Heart left ventricle (tissue), 16 donors: ENCODE data around the gene KCNJ4. TPM values are rescaled to one million over a fixed set of nuclear protein-coding genes. Genes with fewer than 3 reads are reported as not detected.
A peak's percentile ranks its signal among the peaks of the same experiment; 100 is the strongest.
"Not testable (repeated sequence)": the region's sequence is repeated elsewhere in the genome, so short reads cannot be mapped to it uniquely, and the experiment has no call there.

Experiments used
- ATAC-seq, 4 donors: fragments of 200-7000 bp; cut with Tn5 transposase; one replicate each; pipeline ENCODE4 v1.9.1; 2020 to 2022; ENCODE audit warnings: moderate library complexity in 4 of 4, mild to moderate bottlenecking in 3 of 4, moderate number of reproducible peaks in 1 of 4
- DNase-seq, 5 donors: peaks; one replicate each; pipeline ENCODE4 v3.0.0-alpha.2; 2020
- H3K27ac ChIP-seq, 12 donors: fragments of 200-600 bp; sonication (generic) in 4 of 12; one replicate each; pipeline versions ENCODE4 v1.5.0 to v1.8.0; 2016 to 2022; ENCODE audit warnings: mild to moderate bottlenecking in 2 of 12
- H3K27me3 ChIP-seq, 9 donors: fragments of 200-600 bp; sonication (generic) in 2 of 9; one replicate each; pipeline versions ENCODE4 v1.5.1 to v1.8.0; 2016 to 2022; ENCODE audit warnings: mild to moderate bottlenecking in 3 of 9
- H3K36me3 ChIP-seq, 9 donors: fragments of 200-600 bp; sonication (generic) in 2 of 9; one replicate each; pipeline versions ENCODE4 v1.5.0 to v1.8.0; 2018 to 2022; ENCODE audit warnings: mild to moderate bottlenecking in 2 of 9
- H3K4me1 ChIP-seq, 12 donors: fragments of 200-600 bp; sonication (generic) in 4 of 12; one replicate each; pipeline versions ENCODE4 v1.5.0 to v1.8.0; 2016 to 2022; ENCODE audit warnings: mild to moderate bottlenecking in 3 of 12
- H3K4me3 ChIP-seq, 12 donors: fragments of 200-600 bp; sonication (generic) in 4 of 12; one replicate each; pipeline versions ENCODE4 v1.5.0 to v1.8.0; 2017 to 2022; ENCODE audit warnings: mild to moderate bottlenecking in 9 of 12, moderate library complexity in 4 of 12
- H3K9me3 ChIP-seq, 12 donors: fragments of 200-600 bp; sonication (generic) in 4 of 12; one replicate each; pipeline versions ENCODE4 v1.5.0 to v1.8.0; 2016 to 2022; ENCODE audit warnings: mild to moderate bottlenecking in 1 of 12
- CTCF ChIP-seq, 12 donors: fragments of 200-600 bp; sonication (generic) in 4 of 12; IDR thresholded peaks; one replicate each; pipeline versions ENCODE4 v1.5.0 to v1.8.0; 2018 to 2022; ENCODE audit warnings: antibody characterized with exemption in 12 of 12, mild to moderate bottlenecking in 5 of 12
- POLR2A ChIP-seq, 2 donors: fragments of 450-650 bp; IDR thresholded peaks; one replicate each; pipeline ENCODE4 v1.6.1; 2017; ENCODE audit warnings: antibody characterized with exemption in 2 of 2, mild to moderate bottlenecking in 2 of 2, moderate library complexity in 2 of 2
- WGBS, 4 donors: extraction: QIAGEN DNeasy Blood & Tissue Kit in 2 of 4; methylation state at CpG; one replicate each; pipeline versions ENCODE4 v1.1.5 to v1.1.7; 2013 to 2018; 5-methylcytosine and 5-hydroxymethylcytosine counted together
- intact Hi-C, 10 donors: fragments of 100-400 bp; cut with DNase I; formaldehyde crosslinking; loops; one replicate each; pipeline versions ENCODE4 v1.11.1 to v1.14.2; 2022
- polyA plus RNA-seq, 2 donors: library from polyadenylated mRNA; stranded (reverse); fragments of 200-250 nt; gene quantifications; one replicate each; pipeline ENCODE4 v1.2.3, GENCODE V29; 2013
- total RNA-seq, 9 donors: library from RNA; depleted of rRNA in 2 of 9; stranded (reverse); fragments of >200 nt in 2 of 9; fragmentation: NEBNext Ultra II Directional in 3 of 9; extraction: Animal tissue kit (Norgen Biotek cat#: 25700) in 3 of 9; gene quantifications; one replicate each; pipeline versions ENCODE4 v1.1.0 to v1.2.4, GENCODE V29; 2016 to 2023
- donor health status: ischemic (EF 13 %, LVEDD 7.1; RV severe dilation, severe dysfunction).
- donor health status: healthy with polysubstance abuse.
- donor health status: DM: no; HTN: yes; CAD: no.
- donor health status: DM: no; HTN: no; CAD: no.
- donor health status: ischemic (EF 25% LVEDD 6.9; RV normal size, moderate dysfunction).
- donor health status: ischemic (EF 25% LVEDD 5.7; RV mildly dilated, moderate dysfunction).
- donor health status: healthy.
- donor health status: DM: yes; HTN: yes; CAD: no.
- donor health status: ischemic (EF 35%, LVEDD 5.7; RV mildly dilated, moderate dysfunction).
- donor health status: nonischemic (EF 11% LVEDD 7.7; RV severe dilation, severe dysfunction).
- donor health status: DM: yes; HTN: yes; CAD: no.
- donor health status: PGD.
- donor health status: ischemic (EF 29% LVEDD 5.4; RV normal size, mild dysfunction).
- donor health status: nonischemic (EF 23%, LVEDD 6.1; RV moderate dilation, normal function).

The KCNJ4 gene
- total and polyA plus RNA-seq, 11 donors = 14.5 to 85.5 (median 39.7) TPM

DNA sequence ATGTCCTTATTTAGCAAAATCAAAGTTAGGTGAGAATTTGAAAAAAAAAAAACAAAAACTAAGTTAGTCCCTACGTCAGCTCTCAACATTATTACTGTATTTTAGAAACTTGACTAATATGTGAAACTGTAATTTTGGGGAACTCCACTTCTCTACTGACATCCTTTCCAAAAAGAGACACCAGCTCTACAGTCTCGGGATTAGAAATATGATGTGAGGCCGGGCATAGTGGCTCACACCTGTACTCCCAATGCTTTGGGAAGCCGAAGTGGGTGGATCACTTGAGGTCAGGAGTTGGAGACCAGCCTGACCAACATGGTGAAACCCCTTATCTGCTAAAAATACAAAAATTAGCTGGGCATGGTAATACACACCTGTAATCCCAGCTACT is 65.6 kb downstream of the KCNJ4 start:
- WGBS, 4 donors = 61 to 76% (median 75%) methylated on average over 4 of the region's 4 CpGs
- ATAC-seq = not testable (repeated sequence)

GRCh38 chr22:38388506-38389427 is 66.2 kb downstream of the KCNJ4 start:
- 50 to 61% (median 55%) methylated on average over 6 of the region's 6 CpGs for WGBS, 4 donors
- H3K27me3 ChIP-seq, ATAC-seq, H3K36me3 ChIP-seq, DNase-seq, intact Hi-C loops, H3K9me3 ChIP-seq, H3K4me3 ChIP-seq: not testable (repeated sequence)
- peaks cover 0 to 69% (median 41%) of the 10 kb centered on the region in 12 donors for H3K4me1 ChIP-seq
- peak overlapping the region in 8 of 12 donors; percentile 0 to 81 (median 52) for H3K27ac ChIP-seq

More for the DNA sequence above, 65.6 kb downstream of the KCNJ4 start:
- H3K9me3 ChIP-seq, H3K4me3 ChIP-seq, H3K36me3 ChIP-seq, intact Hi-C loops, DNase-seq, H3K27me3 ChIP-seq: not testable (repeated sequence)
- H3K4me1 ChIP-seq = peaks cover 0 to 73% (median 47%) of the 10 kb centered on the region in 12 donors
- H3K27ac ChIP-seq = peak overlapping the region in 9 of 12 donors; percentile 0 to 71 (median 49)

DNA sequence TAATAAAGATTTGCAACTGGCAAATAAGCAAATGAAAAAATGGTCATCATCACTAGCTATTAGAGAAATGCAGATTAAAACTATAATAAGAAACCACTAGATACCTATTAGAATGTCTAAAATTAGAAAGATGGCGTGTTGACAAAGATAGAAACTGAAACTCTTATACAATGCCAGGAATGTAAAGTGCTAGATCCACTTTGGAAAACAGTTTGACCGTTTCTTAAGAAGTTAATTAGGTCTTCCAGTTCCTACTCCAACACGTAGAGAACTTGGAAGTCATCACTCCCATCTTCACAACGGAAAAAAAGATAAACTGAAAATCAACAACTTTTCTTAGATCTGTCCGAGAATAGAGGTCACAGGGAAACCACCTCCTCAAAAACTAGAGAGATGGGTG is 68.1 kb downstream of the KCNJ4 start:
- peak overlapping the region in 9 of 12 donors; percentile 15 to 81 (median 69) for H3K27ac ChIP-seq
- DNase-seq, H3K36me3 ChIP-seq, intact Hi-C loops, H3K27me3 ChIP-seq, H3K9me3 ChIP-seq: not testable (repeated sequence)
- peak in 1 of 4 donors; percentile 47 for ATAC-seq
- 25% methylated on average over 5 of the region's 5 CpGs for WGBS, 4 donors
- peaks cover 0 to 69% (median 36%) of the 10 kb centered on the region in 12 donors for H3K4me1 ChIP-seq
- H3K4me3 ChIP-seq = peak overlapping the region in 5 of 12 donors; percentile 3 to 23 (median 13)

GRCh38 chr22:38383417-38383816 is 71.6 kb downstream of the KCNJ4 start:
- Histone ChIP-seq H3K27me3 (no peaks in the 10 kb centered on the region), H3K36me3 (peaks cover 0 to 28% (median 19%) of the 10 kb centered on the region in 9 donors), H3K4me3 (no peak overlapping the region), H3K9me3 (no peaks in the 10 kb centered on the region), H3K27ac (no peak overlapping the region), H3K4me1 (peaks cover 0 to 45% (median 12%) of the 10 kb centered on the region in 12 donors)
- no peak for DNase-seq
- peak in 1 of 4 donors; percentile 9 for ATAC-seq
- TF ChIP-seq CTCF (IDR thresholded peaks at IDR 0.05) (no peak), POLR2A (IDR thresholded peaks at IDR 0.05) (no peak)
- intact Hi-C loops = no loop called here
- 61 to 84% (median 66%) methylated on average over 2 of the region's 2 CpGs for WGBS, 4 donors

GRCh38 chr22:38381371-38381770 is 73.6 kb downstream of the KCNJ4 start:
- intact Hi-C loops, H3K27ac ChIP-seq, DNase-seq, H3K27me3 ChIP-seq, H3K9me3 ChIP-seq, H3K4me3 ChIP-seq, ATAC-seq: not testable (repeated sequence)
- peaks cover 0 to 31% (median 6%) of the 10 kb centered on the region in 12 donors for H3K4me1 ChIP-seq
- 60 to 76% (median 64%) methylated on average over 2 to 3 of the region's 3 CpGs for WGBS, 4 donors
- peaks cover 0 to 48% (median 19%) of the 10 kb centered on the region in 9 donors for H3K36me3 ChIP-seq

Other genes starting within 250 kb of the KCNJ4 start
- 100 to 1,000 TPM in 1 of 9 donors, 10 to 100 TPM in 8; 37.6 to 103 (median 47.0) TPM for gene TMEM184B, start 182.2 kb downstream of the KCNJ4 start, total RNA-seq
- 10 to 100 TPM; 19.5 to 54.4 TPM for gene TMEM184B, start 182.2 kb downstream of the KCNJ4 start, polyA plus RNA-seq
- 100 to 1,000 TPM in 1 of 9 donors, 10 to 100 TPM in 8; 59.7 to 117 (median 72.6) TPM for gene CSNK1E, start 137.8 kb downstream of the KCNJ4 start, total RNA-seq
- 100 to 1,000 TPM in 1 of 2 donors, 10 to 100 TPM in 1; 64.8 to 125 TPM for gene CSNK1E, start 137.8 kb downstream of the KCNJ4 start, polyA plus RNA-seq
- 10 to 100 TPM in 4 of 9 donors, 1 to 10 TPM in 5; 4.4 to 15.5 (median 8.5) TPM for gene KDELR3, start 12.9 kb upstream of the KCNJ4 start, total RNA-seq
- gene KDELR3, start 12.9 kb upstream of the KCNJ4 start, polyA plus RNA-seq = 10 to 100 TPM in 1 of 2 donors, 1 to 10 TPM in 1; 7.8 to 10.5 TPM
- gene DDX17, start 51.1 kb upstream of the KCNJ4 start, total RNA-seq = 100 to 1,000 TPM; 149 to 202 (median 170) TPM
- gene DDX17, start 51.1 kb upstream of the KCNJ4 start, polyA plus RNA-seq = 100 to 1,000 TPM; 133 to 153 TPM
- 1 to 10 TPM in 5 of 9 donors, under 1 TPM in 4; 0.16 to 2.4 (median 1.1) TPM for gene DMC1, start 115.0 kb upstream of the KCNJ4 start, total RNA-seq
- under 1 TPM; 0.12 to 0.27 TPM for gene DMC1, start 115.0 kb upstream of the KCNJ4 start, polyA plus RNA-seq
- 1 to 10 TPM in 2 of 9 donors, under 1 TPM in 7; 0.16 to 1.0 (median 0.36) TPM for gene FAM227A, start 201.2 kb upstream of the KCNJ4 start, total RNA-seq
- gene FAM227A, start 201.2 kb upstream of the KCNJ4 start, polyA plus RNA-seq = under 1 TPM; 0.30 to 0.38 TPM
- 10 to 100 TPM; 24.1 to 47.1 (median 37.9) TPM for gene CBY1, start 201.4 kb upstream of the KCNJ4 start, total RNA-seq
- 10 to 100 TPM; 43.7 to 71.7 TPM for gene CBY1, start 201.4 kb upstream of the KCNJ4 start, polyA plus RNA-seq
- gene TOMM22, start 226.8 kb upstream of the KCNJ4 start, total RNA-seq = 10 to 100 TPM; 37.1 to 82.1 (median 71.6) TPM
- 10 to 100 TPM; 32.3 to 45.6 TPM for gene TOMM22, start 226.8 kb upstream of the KCNJ4 start, polyA plus RNA-seq
- 10 to 100 TPM; 14.7 to 34.0 (median 22.8) TPM for gene JOSD1, start 245.7 kb upstream of the KCNJ4 start, total RNA-seq
- gene JOSD1, start 245.7 kb upstream of the KCNJ4 start, polyA plus RNA-seq = 10 to 100 TPM in 1 of 2 donors, 1 to 10 TPM in 1; 7.8 to 33.9 TPM